ENCODE data around the gene RBM17.
A peak's percentile ranks its signal among the peaks of the same experiment; 100 is the strongest.
"Not testable (repeated sequence)": the region's sequence is repeated elsewhere in the genome, so short reads cannot be mapped to it uniquely, and the experiment has no call there.

Gene RBM17, protein sequence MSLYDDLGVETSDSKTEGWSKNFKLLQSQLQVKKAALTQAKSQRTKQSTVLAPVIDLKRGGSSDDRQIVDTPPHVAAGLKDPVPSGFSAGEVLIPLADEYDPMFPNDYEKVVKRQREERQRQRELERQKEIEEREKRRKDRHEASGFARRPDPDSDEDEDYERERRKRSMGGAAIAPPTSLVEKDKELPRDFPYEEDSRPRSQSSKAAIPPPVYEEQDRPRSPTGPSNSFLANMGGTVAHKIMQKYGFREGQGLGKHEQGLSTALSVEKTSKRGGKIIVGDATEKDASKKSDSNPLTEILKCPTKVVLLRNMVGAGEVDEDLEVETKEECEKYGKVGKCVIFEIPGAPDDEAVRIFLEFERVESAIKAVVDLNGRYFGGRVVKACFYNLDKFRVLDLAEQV

DNA sequence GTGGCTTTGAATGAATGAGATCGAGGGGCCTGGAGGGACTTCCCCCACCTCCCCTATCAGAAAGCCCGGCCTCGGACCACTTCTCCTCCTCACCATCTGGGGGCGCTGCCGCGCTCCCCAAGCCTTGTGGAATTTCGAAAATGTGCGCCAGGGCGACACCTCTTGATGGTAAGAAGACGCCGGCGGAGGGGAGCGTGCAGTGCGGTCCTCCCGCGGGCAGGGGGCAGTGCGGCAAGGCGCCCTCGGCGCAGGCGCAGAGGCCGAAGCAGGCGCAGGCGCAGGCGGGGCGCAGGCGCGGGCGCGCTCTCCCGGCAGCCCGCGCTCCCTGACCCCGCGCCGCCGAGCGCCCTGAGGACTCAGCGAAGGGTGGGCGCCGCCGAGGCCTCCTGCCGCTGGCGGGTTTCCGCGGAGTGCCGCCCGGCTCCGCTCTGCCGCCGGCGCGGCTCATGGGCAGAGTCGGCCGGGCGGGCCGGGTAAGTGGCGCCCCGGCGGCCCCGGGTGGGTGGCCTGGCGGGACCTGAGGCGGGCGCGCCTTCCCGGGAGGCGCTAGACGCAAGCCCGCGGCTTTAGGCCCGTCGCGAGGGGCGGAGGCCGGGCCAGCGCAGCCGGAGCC is at the start of gene RBM17:
TSS of gene RBM17 (plus strand) at position 314 of the 613 bp plus-strand sequence. CDS start 8,032 bp downstream, outside the sequence.
- peak; percentile 55 to 79 for DNase-seq

DNA sequence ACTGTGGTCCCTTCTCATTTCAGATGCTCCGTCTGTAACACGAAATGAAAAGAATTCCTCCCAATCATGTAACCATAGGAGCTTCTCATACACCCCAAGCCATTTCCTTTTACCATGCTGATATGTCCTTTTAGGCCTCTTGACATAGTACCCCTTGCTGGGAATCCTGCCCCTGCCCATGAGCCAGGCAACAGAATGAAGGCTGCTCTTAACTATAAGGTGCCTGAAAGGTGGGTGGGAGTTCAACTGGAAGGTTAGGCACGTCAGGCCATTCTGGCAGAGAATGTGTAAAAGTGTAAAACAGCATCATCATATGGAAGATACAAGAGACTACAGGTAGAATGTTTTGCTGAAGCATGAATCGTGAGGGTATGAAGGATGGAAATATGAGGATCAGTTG is 49.1 kb upstream of the RBM17 start:
- no peak for DNase-seq

DNA sequence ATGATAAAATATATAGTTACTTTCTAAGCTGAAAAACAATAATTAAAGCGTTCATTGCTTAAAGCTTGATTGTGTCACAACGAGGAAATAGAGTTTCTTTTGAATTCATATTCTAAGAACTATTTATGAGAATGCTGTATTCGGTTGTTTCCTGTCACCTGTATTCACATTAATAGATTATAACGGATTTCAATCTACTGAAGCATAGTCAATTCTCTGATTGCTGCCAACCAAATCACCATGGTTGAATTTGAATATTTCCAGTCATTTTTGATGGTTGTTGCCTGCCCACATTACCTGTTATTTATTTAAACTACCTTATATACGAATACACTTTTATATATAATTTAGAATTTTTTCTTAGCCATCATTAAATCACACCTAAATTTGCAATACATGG is 48.6 kb upstream of the RBM17 start:
- DNase-seq, result no peak

DNA sequence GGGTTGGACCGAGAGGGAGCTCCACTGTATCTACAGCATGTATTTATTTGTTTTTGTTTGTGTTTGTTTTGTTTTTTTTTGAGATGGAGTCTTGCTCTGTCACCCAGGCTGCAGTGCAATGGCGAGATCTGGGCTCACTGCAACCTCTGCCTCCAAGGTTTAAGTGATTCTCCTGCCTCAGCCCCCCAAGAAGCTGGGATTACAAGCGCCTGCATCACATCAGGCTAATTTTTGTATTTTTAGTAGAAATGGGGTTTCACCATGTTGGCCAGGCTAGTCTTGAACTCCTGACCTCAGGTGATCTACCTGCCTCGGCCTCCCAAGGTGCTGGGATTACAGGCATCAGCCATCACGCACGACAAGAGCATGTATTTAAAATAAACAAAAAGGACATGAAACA is 45.5 kb upstream of the RBM17 start:
- not testable (repeated sequence) for DNase-seq

DNA sequence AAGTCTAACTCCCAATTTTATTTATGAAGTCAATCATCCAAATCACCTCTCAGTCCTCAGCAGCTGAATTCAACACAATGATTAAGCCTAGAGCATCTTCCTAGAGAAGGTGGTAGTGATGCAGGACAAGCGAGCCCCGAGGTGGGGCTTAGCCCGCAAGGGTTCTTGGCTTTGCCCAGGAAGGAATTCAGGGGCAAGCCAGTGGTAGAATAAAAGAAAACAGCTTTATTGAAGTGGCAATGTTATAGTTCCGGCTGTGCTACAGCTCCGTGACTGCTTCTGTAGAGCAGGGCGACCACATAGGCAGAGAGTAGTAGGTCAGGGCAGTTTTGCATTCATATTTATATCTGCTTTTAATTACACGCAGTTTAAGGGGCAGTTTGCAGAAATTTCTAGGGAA is 44.8 kb upstream of the RBM17 start:
- no peak for DNase-seq

DNA sequence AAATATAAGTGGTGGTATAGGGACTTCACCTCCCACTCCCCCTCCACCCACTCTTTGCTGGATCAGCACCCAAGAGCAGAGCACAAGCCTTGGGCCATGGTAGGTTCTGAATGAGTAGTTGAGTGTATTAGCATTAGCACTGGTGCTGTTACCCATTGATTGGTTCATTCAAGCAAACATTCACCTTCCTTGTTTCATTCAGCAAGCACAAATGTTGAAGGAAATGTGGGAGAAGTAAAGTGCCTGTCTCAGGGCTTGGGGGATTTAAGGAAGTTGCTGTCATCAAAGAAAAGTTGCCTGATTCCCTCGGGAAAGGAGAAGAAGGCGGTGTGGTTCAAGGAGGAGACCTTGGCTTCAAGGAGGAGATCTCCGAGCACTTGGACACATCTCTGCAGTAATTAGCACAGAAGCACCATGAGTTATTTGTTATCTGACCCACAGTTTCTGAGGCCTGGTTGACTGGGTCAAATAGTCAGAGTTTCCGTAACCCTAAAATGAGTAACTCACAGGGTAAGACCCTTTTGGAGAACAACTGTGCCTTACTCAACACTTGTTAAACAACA is 44.0 kb upstream of the RBM17 start:
- DNase-seq, result no peak

DNA sequence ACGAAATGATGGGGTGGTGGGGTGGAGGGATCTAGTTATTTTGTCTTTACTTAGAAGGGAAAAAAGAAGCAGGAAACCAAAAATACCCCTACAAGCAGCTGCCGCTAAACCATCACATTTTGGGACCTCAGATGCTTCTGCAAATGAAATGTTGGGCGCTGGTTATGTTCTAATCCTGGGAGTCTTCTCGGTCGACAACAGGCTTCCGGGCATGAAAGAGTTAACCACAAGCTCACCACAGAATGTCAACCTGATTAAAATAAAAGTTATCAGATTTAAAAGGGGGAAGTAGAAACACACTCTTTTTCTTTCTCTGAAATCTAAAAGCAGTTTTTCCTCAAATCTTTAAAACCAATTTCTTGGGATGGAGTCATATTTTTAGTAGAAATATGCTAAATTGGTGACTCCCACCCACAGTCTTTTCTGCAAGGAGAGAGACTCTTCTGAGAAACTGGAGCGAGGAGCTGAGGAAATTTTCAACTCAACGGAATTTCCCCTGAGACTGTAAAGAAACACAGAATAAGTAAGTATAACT is 43.5 kb upstream of the RBM17 start:
- no peak for DNase-seq

DNA sequence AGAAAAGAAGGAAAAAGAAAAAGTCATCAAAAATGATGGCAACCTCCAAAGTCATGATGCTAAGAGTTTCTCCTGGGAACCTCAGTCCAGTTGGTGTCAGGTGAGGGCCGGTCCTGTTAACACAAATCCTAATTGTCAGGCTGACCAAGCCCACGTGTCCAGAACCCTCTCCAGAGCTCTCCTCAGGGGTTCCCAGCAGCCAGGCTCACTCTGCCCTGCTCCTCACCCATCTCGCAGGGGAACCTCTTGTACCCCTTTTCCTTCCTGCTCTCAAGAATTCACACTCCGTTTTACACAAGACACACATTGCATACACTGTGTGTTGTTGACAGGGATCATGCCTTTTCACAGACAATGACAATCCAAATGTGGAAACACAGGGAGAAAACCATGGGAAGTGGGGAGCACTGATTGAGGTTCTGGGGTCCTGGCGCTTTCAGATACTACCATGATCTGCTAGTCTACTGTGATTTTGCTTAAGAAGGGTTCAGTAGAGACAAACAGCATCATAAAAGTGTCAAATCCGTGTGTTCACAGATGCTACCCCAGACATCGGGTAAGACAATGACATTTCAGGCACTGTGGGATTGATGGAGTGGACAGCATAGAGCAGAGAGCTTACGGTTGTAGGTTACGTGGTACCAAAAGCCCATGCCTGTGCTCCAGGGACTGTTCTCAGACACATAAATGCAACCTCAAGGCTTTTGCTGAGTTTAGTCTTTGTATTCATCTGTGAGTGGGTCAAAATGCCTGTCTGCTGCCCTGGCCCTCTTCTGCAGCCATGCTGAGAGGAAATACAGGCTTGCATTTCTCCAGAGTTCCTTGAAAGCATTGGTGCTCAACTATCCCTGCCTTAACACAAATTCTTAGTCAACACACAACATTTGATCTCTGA is 42.7 kb upstream of the RBM17 start:
- DNase-seq, result no peak

DNA sequence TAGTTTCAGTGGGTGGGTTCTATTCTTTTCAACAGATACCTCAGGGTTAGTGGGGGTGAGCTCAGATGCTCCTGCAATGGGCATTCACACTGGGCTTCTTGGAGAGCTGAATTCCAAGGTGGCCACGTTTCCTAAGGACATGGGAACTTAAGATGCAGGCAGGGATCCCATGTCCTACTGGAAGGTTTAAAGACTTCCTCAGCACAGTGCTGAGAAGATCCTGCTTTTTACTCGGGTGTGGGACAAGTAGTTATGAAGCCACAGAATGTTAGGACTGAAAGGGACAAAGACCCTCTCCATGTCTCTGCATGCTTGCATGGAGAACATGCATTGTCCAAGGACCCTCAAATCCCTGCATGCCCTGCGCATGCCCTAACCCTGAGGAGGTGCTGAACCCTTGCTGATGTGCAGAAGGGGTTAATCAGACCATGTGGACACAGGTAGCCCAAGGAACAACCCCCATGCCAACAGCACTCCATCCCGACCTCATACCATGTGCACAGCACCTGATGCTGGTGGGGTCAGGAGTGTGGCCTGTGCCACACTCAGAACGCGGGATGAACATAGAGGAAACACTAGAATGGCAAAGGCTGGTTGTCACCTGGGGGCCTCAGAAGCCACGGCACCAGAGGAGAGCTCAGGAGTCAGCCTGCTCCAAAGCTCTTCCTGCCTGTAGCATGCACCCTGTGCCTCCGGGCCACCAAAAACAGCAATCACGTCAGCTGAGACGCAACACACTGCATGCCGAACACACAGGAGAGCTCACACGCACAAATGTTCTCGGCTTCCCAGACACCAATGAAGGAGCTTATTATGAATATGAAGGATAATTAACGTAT is 41.8 kb upstream of the RBM17 start:
- no peak for DNase-seq

DNA sequence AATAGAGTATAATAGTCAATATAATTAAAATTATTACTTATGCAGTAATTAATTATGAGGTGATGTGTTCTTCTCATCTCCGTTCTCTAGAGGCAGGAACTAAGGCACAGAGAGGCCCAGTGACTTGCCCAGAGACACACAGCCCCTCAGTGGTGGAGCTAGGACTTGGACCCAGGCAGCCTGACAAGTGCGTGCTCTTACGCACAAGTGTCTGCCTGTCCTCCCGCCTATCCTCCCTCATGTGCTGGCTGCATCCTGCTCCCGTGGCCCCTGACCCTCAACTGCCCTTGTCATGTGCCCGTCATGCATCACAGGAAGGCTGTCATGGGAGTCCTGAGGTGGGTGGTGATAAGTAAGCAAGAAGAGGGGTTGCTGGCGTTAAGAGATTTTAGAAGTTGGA is 41.0 kb upstream of the RBM17 start:
- no peak for DNase-seq

DNA sequence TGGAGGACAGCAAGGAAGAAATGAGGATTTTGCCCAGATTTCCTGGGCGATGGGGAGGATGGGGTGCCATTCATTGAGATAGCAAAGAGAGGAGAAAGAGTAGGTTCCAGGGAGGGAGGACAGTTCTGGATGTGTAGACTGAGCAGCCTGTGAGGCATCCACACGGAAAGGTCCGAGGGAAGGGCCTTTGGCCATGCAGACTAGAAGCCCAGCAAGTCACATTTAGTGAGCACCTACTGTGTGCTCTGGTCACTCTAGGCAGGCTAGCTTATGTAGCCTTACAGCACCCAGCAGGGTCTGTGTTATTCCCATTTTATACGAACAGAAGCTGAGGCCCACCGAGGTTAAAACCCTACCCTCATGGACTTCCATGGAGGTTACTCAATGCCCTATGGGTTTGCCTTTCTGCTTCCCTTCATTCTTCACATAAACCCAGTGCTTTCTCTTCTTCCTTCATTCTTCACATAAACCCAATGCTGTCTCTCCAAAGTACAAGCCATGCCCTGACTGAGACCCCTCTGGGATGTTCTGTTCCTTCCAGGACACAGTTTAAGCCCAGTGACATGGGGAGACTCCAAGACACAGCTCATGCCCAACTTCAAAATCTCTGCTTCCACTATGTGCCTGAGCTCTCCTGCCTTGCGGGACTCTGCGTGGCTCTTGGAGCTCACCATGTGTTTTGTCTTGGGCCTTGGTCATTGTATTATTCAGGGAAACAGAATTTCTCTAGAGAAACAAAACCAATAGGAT is 40.4 kb upstream of the RBM17 start:
- no peak for DNase-seq

DNA sequence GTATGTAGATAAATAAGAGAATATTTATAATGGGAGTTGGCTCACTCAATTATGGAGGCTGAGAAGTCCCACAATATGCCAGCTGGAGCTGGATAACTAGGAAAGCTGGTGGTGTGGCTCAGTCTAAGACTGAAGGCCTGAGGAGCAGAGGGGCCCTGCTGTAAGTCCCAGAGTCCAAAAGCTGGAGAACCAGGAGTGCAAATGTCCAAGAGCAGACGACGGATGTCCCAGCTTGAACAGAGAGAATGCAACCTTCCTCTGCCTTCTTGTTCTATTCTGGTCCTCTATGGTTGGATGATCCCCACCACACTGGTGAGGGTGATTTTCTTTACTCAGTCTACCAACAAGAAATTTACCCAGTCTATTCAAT is 39.8 kb upstream of the RBM17 start:
- DNase-seq, result no peak

DNA sequence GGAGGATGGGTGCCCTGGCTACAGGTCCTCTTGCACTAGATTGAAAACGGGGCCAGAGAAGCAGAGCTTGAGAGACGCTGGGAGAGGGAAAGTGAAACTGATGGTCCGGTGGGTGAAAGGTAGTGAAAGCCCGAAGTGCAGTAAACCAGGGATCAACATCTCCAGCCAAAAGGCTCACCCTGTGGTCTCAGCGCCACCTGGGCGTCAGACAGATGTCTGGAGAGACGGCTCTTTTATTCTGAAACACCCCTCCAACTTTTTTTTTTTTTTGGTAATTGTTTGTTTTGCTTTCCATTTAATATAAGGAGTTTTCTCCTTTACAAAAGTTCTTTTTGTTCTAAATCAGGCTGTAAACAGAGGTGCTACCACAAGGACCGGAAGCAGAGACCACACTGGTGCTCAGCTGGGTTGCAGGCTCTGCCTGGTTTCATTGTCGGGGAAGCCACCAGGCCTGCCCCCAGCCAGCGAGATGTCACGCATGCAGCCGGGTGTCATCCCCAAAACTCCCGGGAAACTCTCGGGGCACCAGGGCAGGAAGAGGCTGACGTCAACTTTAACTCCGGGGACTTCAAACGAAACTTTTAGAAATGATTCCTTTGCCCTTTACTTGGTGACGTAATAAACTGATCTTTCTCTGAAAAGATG is 37.9 kb upstream of the RBM17 start:
- DNase-seq, result no peak

DNA sequence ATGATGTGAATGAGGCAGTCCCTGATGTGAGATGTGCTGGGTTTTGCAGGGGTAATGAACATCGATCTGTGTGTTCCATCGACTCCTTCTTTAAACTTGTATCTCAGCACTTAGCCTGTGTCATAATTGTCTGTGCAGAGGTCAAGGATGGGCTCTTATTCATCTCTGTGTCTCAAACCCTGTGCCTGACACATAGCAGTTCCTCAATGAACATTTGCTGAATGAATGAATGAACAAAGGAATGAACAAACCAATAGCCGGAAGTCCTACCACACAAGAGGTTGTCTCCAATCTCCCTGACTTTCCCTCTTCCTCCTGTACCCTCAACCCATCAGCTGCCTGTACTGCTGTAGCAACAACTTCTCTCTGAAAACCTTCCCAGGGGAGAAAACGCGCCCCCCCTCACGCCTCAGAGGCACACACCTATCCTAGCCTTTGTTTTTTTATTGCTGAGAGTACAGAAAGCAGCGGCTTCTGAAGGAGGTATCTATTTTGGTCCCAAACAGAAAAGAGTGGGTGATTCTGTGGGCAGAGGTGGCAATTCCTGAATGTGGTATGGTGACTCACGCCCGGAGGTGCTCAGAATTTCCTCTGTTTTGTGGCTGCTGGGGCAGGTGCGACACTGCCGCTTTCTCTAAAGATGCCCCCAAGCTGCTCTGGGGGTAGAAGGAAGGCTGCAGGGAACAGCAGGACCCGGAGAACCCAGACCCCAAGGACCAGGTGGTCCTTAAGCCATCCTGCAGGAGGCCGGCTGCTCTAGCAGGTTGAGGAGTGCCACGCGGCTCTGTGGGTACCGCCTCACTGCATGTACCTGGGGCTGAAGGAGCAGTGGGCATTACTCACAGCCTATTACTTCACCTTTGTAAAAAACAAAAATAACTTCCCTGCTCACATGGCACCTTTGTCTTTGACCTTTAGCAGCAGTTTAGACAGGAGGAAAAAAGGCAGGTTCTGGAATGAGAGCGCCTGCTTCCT is 36.3 kb upstream of the RBM17 start:
- DNase-seq, result no peak

DNA sequence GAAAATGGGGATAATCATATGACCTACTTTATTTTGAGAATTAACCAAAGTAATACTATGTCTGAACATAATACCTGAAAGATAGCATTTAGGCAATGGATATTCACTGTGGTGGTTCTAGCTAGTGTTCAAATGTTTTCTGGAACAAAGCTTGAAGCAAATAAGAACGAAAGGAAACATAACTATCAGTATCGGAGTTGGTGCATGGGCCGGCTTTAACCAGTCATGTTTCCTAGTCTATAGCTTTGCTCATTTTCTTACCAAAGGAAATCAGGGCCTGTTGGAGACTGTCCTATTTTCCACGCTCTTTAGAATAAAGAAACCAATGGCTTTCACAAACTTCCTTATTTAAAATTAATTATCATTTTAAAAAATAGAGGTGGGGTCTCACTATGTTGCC is 35.5 kb upstream of the RBM17 start:
- DNase-seq, result no peak

DNA sequence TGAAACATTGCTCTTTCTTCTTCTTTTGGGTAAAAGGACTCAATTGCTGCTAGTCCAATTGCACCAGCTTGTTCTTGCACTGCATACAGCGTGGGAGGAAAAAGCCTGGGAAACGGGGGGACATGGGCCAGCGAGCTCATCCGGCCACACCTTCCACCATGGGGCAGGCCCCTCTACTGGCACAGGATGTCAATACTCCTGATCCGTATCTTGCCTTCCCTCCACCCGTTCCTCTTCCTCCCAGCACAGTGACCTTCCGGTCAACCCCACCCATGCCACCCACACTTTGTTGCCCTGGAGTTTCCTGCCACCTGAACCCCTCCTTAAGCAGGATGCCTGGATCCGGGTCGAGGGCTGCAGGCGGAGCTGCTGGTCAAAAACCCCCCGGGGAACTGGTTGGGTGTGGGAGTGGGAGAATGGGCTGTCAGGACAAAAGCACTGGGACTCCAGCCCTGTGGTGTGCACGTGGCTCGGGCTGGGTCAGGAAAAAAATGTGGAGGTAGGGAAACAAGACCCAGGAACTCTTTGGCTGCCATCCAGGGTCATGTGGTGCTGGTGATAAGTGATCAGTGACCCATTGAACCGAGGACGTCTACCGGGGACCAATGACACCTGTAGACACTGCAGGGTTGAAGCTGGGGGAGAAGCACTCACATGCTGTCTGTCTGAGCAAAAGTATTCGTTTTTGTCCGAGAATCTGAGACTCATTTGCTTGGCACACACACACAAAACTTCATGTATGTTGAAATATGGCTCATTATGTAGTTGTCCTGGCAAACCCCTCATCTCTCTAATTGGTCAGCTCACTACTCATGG is 34.8 kb upstream of the RBM17 start:
- DNase-seq, result no peak

DNA sequence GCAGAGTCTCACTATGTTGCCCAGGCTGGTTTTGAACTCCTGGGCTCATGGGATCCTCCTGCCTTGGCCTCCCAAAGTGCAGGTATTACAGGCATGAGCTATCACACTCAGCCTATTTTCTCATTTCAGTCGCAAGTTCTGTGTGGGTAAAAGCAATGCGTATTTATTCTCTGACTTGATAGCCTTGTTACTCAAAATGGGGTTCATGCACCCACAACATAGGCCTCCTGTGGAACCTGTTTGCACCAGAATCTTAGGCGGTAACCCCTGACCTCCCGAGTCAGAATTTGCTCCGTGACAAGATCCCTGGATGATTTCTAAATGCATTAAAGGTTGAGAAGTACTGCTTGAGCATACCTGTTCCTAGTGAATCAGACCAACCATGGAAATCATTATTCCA is 34.0 kb upstream of the RBM17 start:
- DNase-seq, result no peak

DNA sequence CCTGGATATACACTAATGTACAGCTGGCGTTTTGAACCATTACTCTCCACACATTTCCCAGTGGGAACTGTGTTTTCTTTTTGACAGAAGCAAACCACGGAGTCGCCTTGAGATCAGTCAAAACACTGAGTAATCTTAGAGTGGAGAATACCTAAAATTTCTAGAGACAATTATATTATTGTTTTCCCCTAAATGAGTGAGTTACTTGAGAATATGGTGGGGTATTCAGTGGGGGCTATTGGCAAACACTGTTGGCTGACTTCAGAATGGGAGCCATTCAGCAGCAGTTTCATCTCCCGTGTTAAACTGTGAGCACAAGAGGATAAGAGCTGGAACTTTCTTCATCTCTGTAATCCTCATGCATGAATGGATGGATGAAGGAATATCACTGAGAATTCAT is 32.9 kb upstream of the RBM17 start:
- no peak for DNase-seq
